Subcutaneous abdominal adipose tissue (tissue), 5 donors: ENCODE measurements around the gene PANK2.
A peak's percentile ranks its signal among the peaks of the same experiment; 100 is the strongest.

Source experiments
- H3K27ac ChIP-seq: one replicate; pipeline ENCODE4 v1.7.0; 2013; ENCODE audit warnings: low read depth, mild to moderate bottlenecking, inconsistent platforms, low read length, moderate library complexity
- H3K27me3 ChIP-seq, 5 donors: one replicate each; pipeline ENCODE4 v1.7.0; 2013; ENCODE audit warnings: low read length in 5 of 5, inconsistent platforms in 1 of 5; ENCODE audit not compliant: control insufficient read depth in 5 of 5, insufficient read depth in 4 of 5
- H3K36me3 ChIP-seq, 5 donors: one replicate each; pipeline ENCODE4 v1.7.0; 2013; ENCODE audit warnings: low read length in 5 of 5; ENCODE audit not compliant: control insufficient read depth in 5 of 5, insufficient read depth in 5 of 5
- H3K4me1 ChIP-seq, 5 donors: one replicate each; pipeline ENCODE4 v1.7.0; 2013; ENCODE audit warnings: low read length in 5 of 5, mild to moderate bottlenecking in 3 of 5, moderate library complexity in 1 of 5; ENCODE audit not compliant: control insufficient read depth in 5 of 5, insufficient read depth in 5 of 5
- H3K4me3 ChIP-seq, 5 donors: one replicate each; pipeline ENCODE4 v1.7.0; 2013; ENCODE audit warnings: low read length in 5 of 5, low read depth in 1 of 5
- H3K9ac ChIP-seq, 5 donors: one replicate each; pipeline ENCODE4 v1.7.0; 2013; ENCODE audit warnings: low read length in 5 of 5, mild to moderate bottlenecking in 4 of 5, moderate library complexity in 3 of 5
- H3K9me3 ChIP-seq, 5 donors: one replicate each; pipeline ENCODE4 v1.7.0; 2013; ENCODE audit warnings: low read length in 5 of 5; ENCODE audit not compliant: control insufficient read depth in 5 of 5
- donor health status: healthy.
- donor health status: healthy.
- donor health status: healthy.
- donor health status: healthy.
- donor health status: healthy.

The PANK2 gene

GRCh38 chr20:3924304-3925112 is 35.3 kb downstream of the PANK2 start:
- H3K9me3 ChIP-seq, result no peaks in the 10 kb centered on the region
- no peak overlapping the region for H3K9ac ChIP-seq
- H3K27me3 ChIP-seq, result no peaks in the 10 kb centered on the region
- H3K27ac ChIP-seq, result no peak overlapping the region
- H3K36me3 ChIP-seq, result peaks cover 8 to 53% (median 30%) of the 10 kb centered on the region in 5 donors
- no peak overlapping the region for H3K4me3 ChIP-seq
- peaks cover 0 to 42% (median 34%) of the 10 kb centered on the region in 5 donors for H3K4me1 ChIP-seq

GRCh38 chr20:3925113-3925695 is 36.0 kb downstream of the PANK2 start:
- Histone ChIP-seq H3K9ac (no peak overlapping the region), H3K27me3 (no peaks in the 10 kb centered on the region), H3K4me1 (peaks cover 0 to 48% (median 37%) of the 10 kb centered on the region in 5 donors), H3K27ac (no peak overlapping the region), H3K4me3 (no peak overlapping the region), H3K36me3 (peaks cover 8 to 49% (median 30%) of the 10 kb centered on the region in 5 donors), H3K9me3 (no peaks in the 10 kb centered on the region)

GRCh38 chr20:3925899-3926638 is 36.9 kb downstream of the PANK2 start:
- Histone ChIP-seq H3K27ac (no peak overlapping the region), H3K4me1 (peaks cover 0 to 54% (median 42%) of the 10 kb centered on the region in 5 donors)

GRCh38 chr20:3927486-3928291 is 38.5 kb downstream of the PANK2 start:
- H3K9me3 ChIP-seq, result no peaks in the 10 kb centered on the region
- peaks cover 4 to 30% (median 23%) of the 10 kb centered on the region in 5 donors for H3K36me3 ChIP-seq
- peaks cover 0 to 65% (median 51%) of the 10 kb centered on the region in 5 donors for H3K4me1 ChIP-seq
- no peaks in the 10 kb centered on the region for H3K27me3 ChIP-seq
- peak overlapping the region in 2 of 5 donors; percentile 22 to 27 for H3K9ac ChIP-seq
- H3K27ac ChIP-seq, result peak overlapping the region; percentile 72
- peak overlapping the region in 1 of 5 donors; percentile 23 for H3K4me3 ChIP-seq

More at GRCh38 chr20:3925899-3926638, 36.9 kb downstream of the PANK2 start:
- H3K36me3 ChIP-seq, result peaks cover 8 to 42% (median 28%) of the 10 kb centered on the region in 5 donors
- no peak overlapping the region for H3K9ac ChIP-seq
- H3K27me3 ChIP-seq, result no peaks in the 10 kb centered on the region
- no peaks in the 10 kb centered on the region for H3K9me3 ChIP-seq
- no peak overlapping the region for H3K4me3 ChIP-seq

- Histone ChIP-seq H3K27ac (peak overlapping the region; percentile 64), H3K27me3 (no peaks in the 10 kb centered on the region), H3K36me3 (peaks cover 0 to 14% (median 9%) of the 10 kb centered on the region in 5 donors), H3K9ac (peak overlapping the region in 2 of 5 donors; percentile 42 to 49), H3K4me3 (no peak overlapping the region), H3K9me3 (no peaks in the 10 kb centered on the region), H3K4me1 (peaks cover 2 to 61% (median 48%) of the 10 kb centered on the region in 5 donors)
Observed at GRCh38 chr20:3929713-3930060, 40.5 kb downstream of the PANK2 start.

GRCh38 chr20:3930265-3931206 is 41.3 kb downstream of the PANK2 start:
- Histone ChIP-seq H3K9ac (peak overlapping the region in 2 of 5 donors; percentile 15 to 49), H3K4me1 (peaks cover 4 to 68% (median 56%) of the 10 kb centered on the region in 5 donors), H3K4me3 (no peak overlapping the region), H3K36me3 (peaks cover 0 to 6% (median under 1%) of the 10 kb centered on the region in 5 donors), H3K9me3 (no peaks in the 10 kb centered on the region), H3K27me3 (no peaks in the 10 kb centered on the region), H3K27ac (peak overlapping the region; percentile 64)

GRCh38 chr20:3931664-3932063 is 42.5 kb downstream of the PANK2 start:
- Histone ChIP-seq H3K27me3 (no peaks in the 10 kb centered on the region), H3K36me3 (peaks cover 0 to 4% (median 0%) of the 10 kb centered on the region in 5 donors), H3K4me3 (peak overlapping the region in 1 of 5 donors; percentile 67), H3K9me3 (no peaks in the 10 kb centered on the region), H3K4me1 (peaks cover 7 to 69% (median 62%) of the 10 kb centered on the region in 5 donors), H3K27ac (no peak overlapping the region), H3K9ac (no peak overlapping the region)

GRCh38 chr20:3932277-3932676 is 43.1 kb downstream of the PANK2 start:
- H3K4me3 ChIP-seq, result peak overlapping the region; percentile 35 to 67 (median 60)
- H3K9ac ChIP-seq, result peak overlapping the region; percentile 17 to 67 (median 46)

More at GRCh38 chr20:3932277-3932676, 43.1 kb downstream of the PANK2 start:
- Histone ChIP-seq H3K27me3 (no peaks in the 10 kb centered on the region), H3K9me3 (no peaks in the 10 kb centered on the region), H3K27ac (peak overlapping the region; percentile 54), H3K4me1 (peaks cover 7 to 65% (median 57%) of the 10 kb centered on the region in 5 donors), H3K36me3 (peaks cover 0 to 4% (median 0%) of the 10 kb centered on the region in 5 donors)
